ENCODE measurements around the gene CRELD1. TPM values are rescaled to one million over a fixed set of nuclear protein-coding genes. Genes with fewer than 3 reads are reported as not detected.

CRELD1 gene
- total and polyA plus RNA-seq, 9 of the 15 experiments (the other 6 are each of a cell fraction or from before 2014, with no cell fraction given) = 3.3 to 25.8 (median 16.5) TPM

- TF ChIP-seq BCOR (IDR thresholded peaks at IDR 0.05) = no peak
- peak; percentile 99 for TF ChIP-seq C11orf30 (IDR thresholded peaks at IDR 0.05; ENCODE audit: low read depth)
- peak; percentile 86 for TF ChIP-seq SPI1 (IDR thresholded peaks at IDR 0.05; ENCODE audit: borderline replicate concordance, low read depth, low read length)
- TF ChIP-seq ZNF165 (CRISPR knock-in tag; IDR thresholded peaks at IDR 0.05; ENCODE audit: borderline replicate concordance) = no peak
- TF ChIP-seq, protein P1, sequence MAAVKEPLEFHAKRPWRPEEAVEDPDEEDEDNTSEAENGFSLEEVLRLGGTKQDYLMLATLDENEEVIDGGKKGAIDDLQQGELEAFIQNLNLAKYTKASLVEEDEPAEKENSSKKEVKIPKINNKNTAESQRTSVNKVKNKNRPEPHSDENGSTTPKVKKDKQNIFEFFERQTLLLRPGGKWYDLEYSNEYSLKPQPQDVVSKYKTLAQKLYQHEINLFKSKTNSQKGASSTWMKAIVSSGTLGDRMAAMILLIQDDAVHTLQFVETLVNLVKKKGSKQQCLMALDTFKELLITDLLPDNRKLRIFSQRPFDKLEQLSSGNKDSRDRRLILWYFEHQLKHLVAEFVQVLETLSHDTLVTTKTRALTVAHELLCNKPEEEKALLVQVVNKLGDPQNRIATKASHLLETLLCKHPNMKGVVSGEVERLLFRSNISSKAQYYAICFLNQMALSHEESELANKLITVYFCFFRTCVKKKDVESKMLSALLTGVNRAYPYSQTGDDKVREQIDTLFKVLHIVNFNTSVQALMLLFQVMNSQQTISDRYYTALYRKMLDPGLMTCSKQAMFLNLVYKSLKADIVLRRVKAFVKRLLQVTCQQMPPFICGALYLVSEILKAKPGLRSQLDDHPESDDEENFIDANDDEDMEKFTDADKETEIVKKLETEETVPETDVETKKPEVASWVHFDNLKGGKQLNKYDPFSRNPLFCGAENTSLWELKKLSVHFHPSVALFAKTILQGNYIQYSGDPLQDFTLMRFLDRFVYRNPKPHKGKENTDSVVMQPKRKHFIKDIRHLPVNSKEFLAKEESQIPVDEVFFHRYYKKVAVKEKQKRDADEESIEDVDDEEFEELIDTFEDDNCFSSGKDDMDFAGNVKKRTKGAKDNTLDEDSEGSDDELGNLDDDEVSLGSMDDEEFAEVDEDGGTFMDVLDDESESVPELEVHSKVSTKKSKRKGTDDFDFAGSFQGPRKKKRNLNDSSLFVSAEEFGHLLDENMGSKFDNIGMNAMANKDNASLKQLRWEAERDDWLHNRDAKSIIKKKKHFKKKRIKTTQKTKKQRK (IDR thresholded peaks at IDR 0.05; ENCODE audit: borderline replicate concordance, low read depth, low read length) = no peak
- TF ChIP-seq TCF15 (CRISPR knock-in tag; IDR thresholded peaks at IDR 0.05) = no peak; the same call in 1 of the 2 replicates
- TF ChIP-seq BRCA1 (IDR thresholded peaks at IDR 0.05) = no peak
- no peak for TF ChIP-seq BRCA1 (CRISPR knock-in tag; IDR thresholded peaks at IDR 0.05)
- TF ChIP-seq SNIP1 (IDR thresholded peaks at IDR 0.05; ENCODE audit: low read depth) = no peak
- TF ChIP-seq NELFE (IDR thresholded peaks at IDR 0.05; ENCODE audit: insufficient read depth, insufficient read length) = no peak
- TF ChIP-seq PCBP2 (IDR thresholded peaks at IDR 0.05; ENCODE audit: low read depth, low read length, poor library complexity, severe bottlenecking) = no peak
- TF ChIP-seq YBX1 (IDR thresholded peaks at IDR 0.05) = no peak
- peak; percentile 96 for TF ChIP-seq TAF9B (IDR thresholded peaks at IDR 0.05; ENCODE audit: partially characterized antibody)
- no peak; the same call in 1 of the 2 replicates for TF ChIP-seq PHF8 (IDR thresholded peaks at IDR 0.05; ENCODE audit: borderline replicate concordance, low read length)
- peak; percentile 64; the same call in 1 of the 2 replicates for TF ChIP-seq SMAD4 (CRISPR knock-in tag; conservative IDR thresholded peaks at IDR 0.05)
- TF ChIP-seq HCFC1 (IDR thresholded peaks at IDR 0.05; ENCODE audit: low read depth, low read length) = no peak
- no peak; a peak in 1 of 4 replicates for TF ChIP-seq HDAC1 (IDR thresholded peaks at IDR 0.05)
- TF ChIP-seq, protein P2, sequence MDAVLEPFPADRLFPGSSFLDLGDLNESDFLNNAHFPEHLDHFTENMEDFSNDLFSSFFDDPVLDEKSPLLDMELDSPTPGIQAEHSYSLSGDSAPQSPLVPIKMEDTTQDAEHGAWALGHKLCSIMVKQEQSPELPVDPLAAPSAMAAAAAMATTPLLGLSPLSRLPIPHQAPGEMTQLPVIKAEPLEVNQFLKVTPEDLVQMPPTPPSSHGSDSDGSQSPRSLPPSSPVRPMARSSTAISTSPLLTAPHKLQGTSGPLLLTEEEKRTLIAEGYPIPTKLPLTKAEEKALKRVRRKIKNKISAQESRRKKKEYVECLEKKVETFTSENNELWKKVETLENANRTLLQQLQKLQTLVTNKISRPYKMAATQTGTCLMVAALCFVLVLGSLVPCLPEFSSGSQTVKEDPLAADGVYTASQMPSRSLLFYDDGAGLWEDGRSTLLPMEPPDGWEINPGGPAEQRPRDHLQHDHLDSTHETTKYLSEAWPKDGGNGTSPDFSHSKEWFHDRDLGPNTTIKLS (IDR thresholded peaks at IDR 0.05; ENCODE audit: borderline replicate concordance, low read depth) = peak; percentile 54; the same call in 1 of the 2 replicates
- TF ChIP-seq SMARCB1 (IDR thresholded peaks at IDR 0.05; ENCODE audit: insufficient read length, low read depth) = peak; percentile 97
- TF ChIP-seq PYGO2 (tag; IDR thresholded peaks at IDR 0.05) = no peak
- TF ChIP-seq ZNF140 (CRISPR knock-in tag; IDR thresholded peaks at IDR 0.05) = 0 out of 2 replicates have a peak, but pooled peaks have one; percentile 54
- 0 out of 2 replicates have a peak, but pooled peaks have one; percentile 17 for TF ChIP-seq SMC3 (conservative IDR thresholded peaks at IDR 0.05; ENCODE audit: insufficient read depth, low read depth, low read length)
- peak; percentile 52; the same call in 1 of the 2 replicates for TF ChIP-seq TAL1 (IDR thresholded peaks at IDR 0.05)
These were observed 43.4 kb downstream of the CRELD1 start (continued) for GRCh38 chr3:9976721-9977709.
